K562 (cell line): ENCODE measurements around the gene CASP6. TPM values are rescaled to one million over a fixed set of nuclear protein-coding genes. Genes with fewer than 3 reads are reported as not detected.
A peak's percentile ranks its signal among the peaks of the same experiment; 100 is the strongest.

Experiments used
- ARID2 ChIP-seq: fragments of 450-650 bp; IDR thresholded peaks from 2 replicates; pipeline ENCODE4 v1.6.1; 2017; ENCODE audit warnings: antibody characterized with exemption, mild to moderate bottlenecking
- ATF1 ChIP-seq, 2 experiments: fragments of 450-650 bp in 1 of 2; IDR thresholded peaks; 2 replicates each; pipeline ENCODE4 v1.6.1; 2016; ENCODE audit warnings: missing compliant biosample characterization in 1 of 2, missing genetic modification characterization in 1 of 2
- CREB3L1 ChIP-seq: fragments of 450-650 bp; IDR thresholded peaks from 2 replicates; pipeline ENCODE4 v1.6.1; 2014; ENCODE audit warnings: low read depth, mild to moderate bottlenecking, moderate library complexity, borderline replicate concordance
- FOXJ2 ChIP-seq: fragments of 200-800 bp; sonication (Bioruptor generic); IDR thresholded peaks from 2 replicates; pipeline ENCODE4 v1.6.1; 2016; ENCODE audit warnings: missing genetic modification characterization, missing compliant biosample characterization
- HMBOX1 ChIP-seq: sonication (generic); IDR thresholded peaks from 2 replicates; pipeline ENCODE4 v1.6.1; 2016
- MEF2D ChIP-seq: conservative IDR thresholded peaks from 2 replicates; pipeline ENCODE4 v1.6.1; 2016; ENCODE audit warnings: low read depth, missing genetic modification characterization, missing compliant biosample characterization
- MTA3 ChIP-seq: fragments of 450-650 bp; formaldehyde crosslinking; IDR thresholded peaks from 2 replicates; pipeline ENCODE4 v1.6.1; 2017; ENCODE audit warnings: mild to moderate bottlenecking, borderline replicate concordance
- PRDM10 ChIP-seq: fragments of 450-650 bp; IDR thresholded peaks from 2 replicates; pipeline ENCODE4 v1.6.1; 2018; ENCODE audit not compliant: partially characterized antibody
- RHOXF2B ChIP-seq: fragments of 250-450 bp; sonication (Bioruptor Pico); conservative IDR thresholded peaks from 2 replicates; pipeline ENCODE4 v1.5.1; 2021
- SAFB ChIP-seq: fragments of 200-400 bp; formaldehyde crosslinking; IDR thresholded peaks from 2 replicates; pipeline ENCODE4 v1.6.1; 2017; ENCODE audit warnings: low read depth, low read length, borderline replicate concordance
- ZHX1 ChIP-seq: fragments of 150-350 bp; conservative IDR thresholded peaks from 2 replicates; pipeline ENCODE4 v1.6.1; 2014; ENCODE audit warnings: low read length
- ZNF511 ChIP-seq: sonication (generic); formaldehyde crosslinking; IDR thresholded peaks from 2 replicates; pipeline ENCODE4 v1.8.0; 2022; ENCODE audit warnings: mild to moderate bottlenecking, missing genetic modification reagents
- polyA plus RNA-seq, 8 experiments: library from polyadenylated mRNA; depleted of rRNA in 4 of 8; stranded (reverse) in 5 of 8; unstranded in 3 of 8; fragments of >200 nt; fragmentation: Nextera tagmentation in 2 of 8; fragmentation: Illumina TruSeq in 1 of 8; extraction: Ambion mirVana in 2 of 8; extraction: Trizol in 1 of 8; gene quantifications; 2 replicates each; pipeline versions ENCODE4 v1.2.1 to v1.2.3, GENCODE V29; 2011 to 2014; ENCODE audit warnings: inconsistent platforms in 1 of 8, missing spikeins in 1 of 8
- total RNA-seq, 7 experiments: library from RNA; depleted of rRNA in 6 of 7; stranded (reverse); fragments of >200 nt in 6 of 7; fragmentation: Illumina TruSeq in 2 of 7; extraction: Trizol in 2 of 7; gene quantifications; 2 replicates each; pipeline versions ENCODE4 v1.2.1 to v1.2.3, GENCODE V29; 2011 to 2021; ENCODE audit warnings: low replicate concordance in 1 of 7

The CASP6 gene
- total and polyA plus RNA-seq, 9 of the 15 experiments (the other 6 are each of a cell fraction or from before 2014, with no cell fraction given): 20.8 to 72.7 (median 39.1) TPM

GRCh38 chr4:109730619-109731545 lies 27.6 kb upstream of the CASP6 start (continued):
- TF ChIP-seq PRDM10 (peak; percentile 26), SAFB (no peak), ZNF511 (no peak), MEF2D (peak; percentile 91), MTA3 (0 out of 2 replicates have a peak, but pooled peaks have one; percentile 43), ZHX1 (no peak), CREB3L1 (0 out of 2 replicates have a peak, but pooled peaks have one; percentile 4), HMBOX1 (0 out of 2 replicates have a peak, but pooled peaks have one; percentile 43), ARID2 (no peak), FOXJ2 (peak; percentile 25; the same call in 1 of the 2 replicates), RHOXF2B (CRISPR knock-in tag) (no peak), ATF1 (CRISPR knock-in tag; IDR thresholded peaks at IDR 0.05) (no peak), ATF1 (tag; IDR thresholded peaks at IDR 0.05) (peak; percentile 82)
